ENCODE data around the gene TAGLN3. TPM values are rescaled to one million over a fixed set of nuclear protein-coding genes. Genes with fewer than 3 reads are reported as not detected.

TAGLN3 gene
- total and polyA plus RNA-seq, 2 of the 13 experiments (the other 11 are each of a cell fraction or from before 2014, with no cell fraction given), result 0.51 to 0.91 TPM

DNA sequence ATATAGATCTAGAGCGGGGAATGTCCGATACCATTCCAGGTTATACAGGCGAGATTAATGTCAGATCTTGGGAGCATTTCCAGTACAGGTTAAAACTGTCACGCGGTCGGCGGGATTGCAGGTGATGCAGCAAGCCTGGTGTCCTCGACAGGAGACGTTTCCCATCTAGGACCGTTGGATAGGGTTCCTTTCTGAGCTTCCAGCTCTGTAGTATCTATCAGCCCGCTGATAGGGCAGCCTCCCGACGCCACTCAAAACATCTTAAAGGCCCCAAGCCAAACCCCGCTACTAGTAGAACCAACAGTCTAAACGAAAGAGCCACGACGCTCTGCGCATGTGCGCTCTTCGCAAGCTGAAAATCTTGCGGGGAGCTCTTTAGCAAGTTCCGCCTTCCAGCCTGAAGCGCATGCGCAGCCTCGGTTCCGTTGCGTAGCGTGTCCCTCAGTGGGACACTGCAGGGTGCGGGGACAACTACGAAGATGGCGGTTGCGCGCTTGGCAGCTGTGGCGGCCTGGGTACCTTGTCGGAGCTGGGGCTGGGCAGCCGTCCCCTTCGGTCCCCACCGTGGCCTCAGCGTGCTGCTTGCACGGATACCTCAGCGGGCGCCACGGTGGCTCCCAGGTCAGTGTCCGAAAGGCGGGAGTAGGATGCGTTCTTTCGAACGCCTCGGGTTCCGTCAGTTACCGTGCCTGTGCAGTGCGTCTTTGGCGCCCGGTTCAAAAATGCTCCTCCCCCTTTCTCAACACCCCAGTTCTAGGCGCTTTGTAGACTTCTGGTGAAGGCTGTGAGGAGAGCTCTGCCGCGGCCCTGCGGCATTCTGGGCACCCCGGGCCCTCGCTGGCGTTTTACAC lies 19.9 kb upstream of the TAGLN3 start, which contains the start of gene ABHD10 (continued):
- TF ChIP-seq FOXJ3 (CRISPR knock-in tag; IDR thresholded peaks at IDR 0.05; ENCODE audit: borderline replicate concordance), result peak; percentile 44; the same call in 1 of the 2 replicates
- no peak for TF ChIP-seq ZFP36L1 (CRISPR knock-in tag; IDR thresholded peaks at IDR 0.05)
- TF ChIP-seq, protein P1, sequence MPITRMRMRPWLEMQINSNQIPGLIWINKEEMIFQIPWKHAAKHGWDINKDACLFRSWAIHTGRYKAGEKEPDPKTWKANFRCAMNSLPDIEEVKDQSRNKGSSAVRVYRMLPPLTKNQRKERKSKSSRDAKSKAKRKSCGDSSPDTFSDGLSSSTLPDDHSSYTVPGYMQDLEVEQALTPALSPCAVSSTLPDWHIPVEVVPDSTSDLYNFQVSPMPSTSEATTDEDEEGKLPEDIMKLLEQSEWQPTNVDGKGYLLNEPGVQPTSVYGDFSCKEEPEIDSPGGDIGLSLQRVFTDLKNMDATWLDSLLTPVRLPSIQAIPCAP (CRISPR knock-in tag; IDR thresholded peaks at IDR 0.05; ENCODE audit: low read depth), result no peak
- TF ChIP-seq ZNF788 (CRISPR knock-in tag; IDR thresholded peaks at IDR 0.05; ENCODE audit: borderline replicate concordance), result peak; percentile 90; the same call in 1 of the 2 replicates
- TF ChIP-seq, protein P2, sequence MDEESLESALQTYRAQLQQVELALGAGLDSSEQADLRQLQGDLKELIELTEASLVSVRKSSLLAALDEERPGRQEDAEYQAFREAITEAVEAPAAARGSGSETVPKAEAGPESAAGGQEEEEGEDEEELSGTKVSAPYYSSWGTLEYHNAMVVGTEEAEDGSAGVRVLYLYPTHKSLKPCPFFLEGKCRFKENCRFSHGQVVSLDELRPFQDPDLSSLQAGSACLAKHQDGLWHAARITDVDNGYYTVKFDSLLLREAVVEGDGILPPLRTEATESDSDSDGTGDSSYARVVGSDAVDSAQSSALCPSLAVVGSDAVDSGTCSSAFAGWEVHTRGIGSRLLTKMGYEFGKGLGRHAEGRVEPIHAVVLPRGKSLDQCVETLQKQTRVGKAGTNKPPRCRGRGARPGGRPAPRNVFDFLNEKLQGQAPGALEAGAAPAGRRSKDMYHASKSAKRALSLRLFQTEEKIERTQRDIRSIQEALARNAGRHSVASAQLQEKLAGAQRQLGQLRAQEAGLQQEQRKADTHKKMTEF (CRISPR knock-in tag; IDR thresholded peaks at IDR 0.05), result peak; percentile 89
- TF ChIP-seq ZNF775 (CRISPR knock-in tag; IDR thresholded peaks at IDR 0.05; ENCODE audit: borderline replicate concordance), result no peak
- TF ChIP-seq XRCC5 (optimal IDR thresholded peaks at IDR 0.05; ENCODE audit: low read length), result no peak
- TF ChIP-seq ZFP62 (CRISPR knock-in tag; IDR thresholded peaks at IDR 0.05), result no peak
- TF ChIP-seq RXRA (CRISPR knock-in tag; IDR thresholded peaks at IDR 0.05), result peak; percentile 60; the same call in 1 of the 2 replicates
- no peak for TF ChIP-seq NR2C2 (CRISPR knock-in tag; IDR thresholded peaks at IDR 0.05; ENCODE audit: borderline replicate concordance)
- TF ChIP-seq, protein P3, sequence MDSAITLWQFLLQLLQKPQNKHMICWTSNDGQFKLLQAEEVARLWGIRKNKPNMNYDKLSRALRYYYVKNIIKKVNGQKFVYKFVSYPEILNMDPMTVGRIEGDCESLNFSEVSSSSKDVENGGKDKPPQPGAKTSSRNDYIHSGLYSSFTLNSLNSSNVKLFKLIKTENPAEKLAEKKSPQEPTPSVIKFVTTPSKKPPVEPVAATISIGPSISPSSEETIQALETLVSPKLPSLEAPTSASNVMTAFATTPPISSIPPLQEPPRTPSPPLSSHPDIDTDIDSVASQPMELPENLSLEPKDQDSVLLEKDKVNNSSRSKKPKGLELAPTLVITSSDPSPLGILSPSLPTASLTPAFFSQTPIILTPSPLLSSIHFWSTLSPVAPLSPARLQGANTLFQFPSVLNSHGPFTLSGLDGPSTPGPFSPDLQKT (CRISPR knock-in tag; IDR thresholded peaks at IDR 0.05; ENCODE audit: borderline replicate concordance), result no peak
- no peak for TF ChIP-seq SRSF9 (IDR thresholded peaks at IDR 0.05; ENCODE audit: borderline replicate concordance, insufficient read depth, low read depth, low read length, poor library complexity, severe bottlenecking)
- TF ChIP-seq, protein P4, sequence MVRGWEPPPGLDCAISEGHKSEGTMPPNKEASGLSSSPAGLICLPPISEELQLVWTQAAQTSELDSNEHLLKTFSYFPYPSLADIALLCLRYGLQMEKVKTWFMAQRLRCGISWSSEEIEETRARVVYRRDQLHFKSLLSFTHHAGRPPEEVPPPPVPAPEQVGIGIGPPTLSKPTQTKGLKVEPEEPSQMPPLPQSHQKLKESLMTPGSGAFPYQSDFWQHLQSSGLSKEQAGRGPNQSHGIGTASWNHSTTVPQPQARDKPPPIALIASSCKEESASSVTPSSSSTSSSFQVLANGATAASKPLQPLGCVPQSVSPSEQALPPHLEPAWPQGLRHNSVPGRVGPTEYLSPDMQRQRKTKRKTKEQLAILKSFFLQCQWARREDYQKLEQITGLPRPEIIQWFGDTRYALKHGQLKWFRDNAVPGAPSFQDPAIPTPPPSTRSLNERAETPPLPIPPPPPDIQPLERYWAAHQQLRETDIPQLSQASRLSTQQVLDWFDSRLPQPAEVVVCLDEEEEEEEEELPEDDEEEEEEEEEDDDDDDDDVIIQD (CRISPR knock-in tag; IDR thresholded peaks at IDR 0.05; ENCODE audit: low read depth), result peak; percentile 83
- TF ChIP-seq ARID2 (CRISPR knock-in tag; IDR thresholded peaks at IDR 0.05; ENCODE audit: borderline replicate concordance), result peak; percentile 93
- TF ChIP-seq RFXAP (CRISPR knock-in tag; IDR thresholded peaks at IDR 0.05; ENCODE audit: borderline replicate concordance), result peak; percentile 65; the same call in 1 of the 2 replicates
- TF ChIP-seq, protein P5, sequence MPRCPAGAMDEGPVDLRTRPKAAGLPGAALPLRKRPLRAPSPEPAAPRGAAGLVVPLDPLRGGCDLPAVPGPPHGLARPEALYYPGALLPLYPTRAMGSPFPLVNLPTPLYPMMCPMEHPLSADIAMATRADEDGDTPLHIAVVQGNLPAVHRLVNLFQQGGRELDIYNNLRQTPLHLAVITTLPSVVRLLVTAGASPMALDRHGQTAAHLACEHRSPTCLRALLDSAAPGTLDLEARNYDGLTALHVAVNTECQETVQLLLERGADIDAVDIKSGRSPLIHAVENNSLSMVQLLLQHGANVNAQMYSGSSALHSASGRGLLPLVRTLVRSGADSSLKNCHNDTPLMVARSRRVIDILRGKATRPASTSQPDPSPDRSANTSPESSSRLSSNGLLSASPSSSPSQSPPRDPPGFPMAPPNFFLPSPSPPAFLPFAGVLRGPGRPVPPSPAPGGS (CRISPR knock-in tag; IDR thresholded peaks at IDR 0.05), result peak; percentile 72
- TF ChIP-seq, protein P6, sequence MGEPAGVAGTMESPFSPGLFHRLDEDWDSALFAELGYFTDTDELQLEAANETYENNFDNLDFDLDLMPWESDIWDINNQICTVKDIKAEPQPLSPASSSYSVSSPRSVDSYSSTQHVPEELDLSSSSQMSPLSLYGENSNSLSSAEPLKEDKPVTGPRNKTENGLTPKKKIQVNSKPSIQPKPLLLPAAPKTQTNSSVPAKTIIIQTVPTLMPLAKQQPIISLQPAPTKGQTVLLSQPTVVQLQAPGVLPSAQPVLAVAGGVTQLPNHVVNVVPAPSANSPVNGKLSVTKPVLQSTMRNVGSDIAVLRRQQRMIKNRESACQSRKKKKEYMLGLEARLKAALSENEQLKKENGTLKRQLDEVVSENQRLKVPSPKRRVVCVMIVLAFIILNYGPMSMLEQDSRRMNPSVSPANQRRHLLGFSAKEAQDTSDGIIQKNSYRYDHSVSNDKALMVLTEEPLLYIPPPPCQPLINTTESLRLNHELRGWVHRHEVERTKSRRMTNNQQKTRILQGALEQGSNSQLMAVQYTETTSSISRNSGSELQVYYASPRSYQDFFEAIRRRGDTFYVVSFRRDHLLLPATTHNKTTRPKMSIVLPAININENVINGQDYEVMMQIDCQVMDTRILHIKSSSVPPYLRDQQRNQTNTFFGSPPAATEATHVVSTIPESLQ (CRISPR knock-in tag; conservative IDR thresholded peaks at IDR 0.05), result no peak; the same call in 1 of the 2 replicates
